ENCODE data around the gene PLCB4. TPM values are rescaled to one million over a fixed set of nuclear protein-coding genes. Genes with fewer than 3 reads are reported as not detected.

Gene PLCB4
- polyA plus RNA-seq, 1 experiment: 8.8 TPM

- ChIA-PET CTCF (no interaction called here), POLR2A (no interaction called here)
- Histone ChIP-seq H3K4me3 (ENCODE audit: low read depth, low read length) (no peak overlapping the region), H3K27me3 (ENCODE audit: control insufficient read depth, insufficient read depth, low read length) (no peaks in the 10 kb centered on the region), H3K36me3 (ENCODE audit: control insufficient read depth, insufficient read depth, low read length) (no peaks in the 10 kb centered on the region)
- TF ChIP-seq, protein P1, sequence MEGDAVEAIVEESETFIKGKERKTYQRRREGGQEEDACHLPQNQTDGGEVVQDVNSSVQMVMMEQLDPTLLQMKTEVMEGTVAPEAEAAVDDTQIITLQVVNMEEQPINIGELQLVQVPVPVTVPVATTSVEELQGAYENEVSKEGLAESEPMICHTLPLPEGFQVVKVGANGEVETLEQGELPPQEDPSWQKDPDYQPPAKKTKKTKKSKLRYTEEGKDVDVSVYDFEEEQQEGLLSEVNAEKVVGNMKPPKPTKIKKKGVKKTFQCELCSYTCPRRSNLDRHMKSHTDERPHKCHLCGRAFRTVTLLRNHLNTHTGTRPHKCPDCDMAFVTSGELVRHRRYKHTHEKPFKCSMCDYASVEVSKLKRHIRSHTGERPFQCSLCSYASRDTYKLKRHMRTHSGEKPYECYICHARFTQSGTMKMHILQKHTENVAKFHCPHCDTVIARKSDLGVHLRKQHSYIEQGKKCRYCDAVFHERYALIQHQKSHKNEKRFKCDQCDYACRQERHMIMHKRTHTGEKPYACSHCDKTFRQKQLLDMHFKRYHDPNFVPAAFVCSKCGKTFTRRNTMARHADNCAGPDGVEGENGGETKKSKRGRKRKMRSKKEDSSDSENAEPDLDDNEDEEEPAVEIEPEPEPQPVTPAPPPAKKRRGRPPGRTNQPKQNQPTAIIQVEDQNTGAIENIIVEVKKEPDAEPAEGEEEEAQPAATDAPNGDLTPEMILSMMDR (IDR thresholded peaks at IDR 0.05; ENCODE audit: insufficient read depth, low read depth, low read length): no peak
- DNase-seq (ENCODE audit: low read depth): no peak
Observed at GRCh38 chr20:9276966-9277468, 208.1 kb downstream of the PLCB4 start.

GRCh38 chr20:9279918-9280401, 211.1 kb downstream of the PLCB4 start:
- no peak for DNase-seq (ENCODE audit: low read depth)
- Histone ChIP-seq H3K4me3 (ENCODE audit: low read depth, low read length) (no peak overlapping the region), H3K27me3 (ENCODE audit: control insufficient read depth, insufficient read depth, low read length) (no peaks in the 10 kb centered on the region), H3K36me3 (ENCODE audit: control insufficient read depth, insufficient read depth, low read length) (no peaks in the 10 kb centered on the region)
- TF ChIP-seq, protein P1 (IDR thresholded peaks at IDR 0.05; ENCODE audit: insufficient read depth, low read depth, low read length): no peak
- POLR2A ChIA-PET: no interaction called here
- CTCF ChIA-PET: no interaction called here

- Histone ChIP-seq H3K4me3 (ENCODE audit: low read depth, low read length) (no peak overlapping the region), H3K27me3 (ENCODE audit: control insufficient read depth, insufficient read depth, low read length) (no peaks in the 10 kb centered on the region), H3K36me3 (ENCODE audit: control insufficient read depth, insufficient read depth, low read length) (no peaks in the 10 kb centered on the region)
- TF ChIP-seq, protein P1 (IDR thresholded peaks at IDR 0.05; ENCODE audit: insufficient read depth, low read depth, low read length): no peak
- ChIA-PET POLR2A (interaction anchor here (0.6 kb wide), 1 partner anchor 136 kb away, joined by 4 read pairs; no protein-coding TSS in a partner anchor), CTCF (no interaction called here)
- DNase-seq (ENCODE audit: low read depth): peak; percentile 50
Observed at GRCh38 chr20:9280666-9281065, 211.8 kb downstream of the PLCB4 start.

DNA sequence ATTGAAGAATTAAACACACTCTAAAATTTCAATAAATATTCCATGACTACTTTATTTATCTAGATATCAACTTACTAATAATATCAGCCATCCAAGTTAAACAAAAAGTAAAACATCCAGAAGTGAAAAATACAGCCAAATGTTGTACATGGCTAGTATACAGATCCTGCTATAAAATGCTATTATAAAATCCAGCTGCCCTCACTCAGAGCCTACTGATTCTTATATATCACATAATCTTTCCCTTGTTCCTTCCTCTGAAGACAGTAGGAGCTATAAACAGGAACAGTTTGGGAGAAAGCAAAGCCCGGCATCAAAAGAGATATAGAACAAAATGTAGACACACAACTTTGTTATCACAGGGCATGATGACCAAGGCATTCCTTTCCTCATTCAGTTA, 212.9 kb downstream of the PLCB4 start:
- no peak for DNase-seq (ENCODE audit: low read depth)
- H3K36me3 ChIP-seq (ENCODE audit: control insufficient read depth, insufficient read depth, low read length): no peaks in the 10 kb centered on the region
- TF ChIP-seq, protein P1 (IDR thresholded peaks at IDR 0.05; ENCODE audit: insufficient read depth, low read depth, low read length): no peak
- no peaks in the 10 kb centered on the region for H3K27me3 ChIP-seq (ENCODE audit: control insufficient read depth, insufficient read depth, low read length)
- ChIA-PET POLR2A (no interaction called here), CTCF (no interaction called here)
- H3K4me3 ChIP-seq (ENCODE audit: low read depth, low read length): no peak overlapping the region

DNA sequence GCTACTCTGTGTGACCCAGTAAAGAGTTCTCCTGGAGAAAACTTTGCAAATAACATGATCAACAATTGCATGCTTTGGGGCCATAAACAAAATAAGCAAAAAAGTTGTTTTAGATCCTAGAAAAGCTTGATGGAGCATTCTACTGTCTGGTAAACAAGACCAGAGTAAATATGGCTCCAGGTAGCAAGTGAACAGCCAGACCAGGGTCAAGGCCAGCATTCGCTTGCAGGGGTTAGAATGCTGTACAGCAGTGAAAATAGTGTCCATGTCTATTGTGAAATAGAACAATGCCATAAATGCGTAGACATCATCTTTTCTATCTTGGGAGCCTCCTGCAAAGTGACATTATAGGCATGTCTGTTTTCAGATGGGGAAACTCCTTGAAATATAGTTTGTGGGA, 216.7 kb downstream of the PLCB4 start:
- H3K27me3 ChIP-seq (ENCODE audit: control insufficient read depth, insufficient read depth, low read length): no peaks in the 10 kb centered on the region
- H3K36me3 ChIP-seq (ENCODE audit: control insufficient read depth, insufficient read depth, low read length): no peaks in the 10 kb centered on the region
- ChIA-PET POLR2A (no interaction called here), CTCF (no interaction called here)
- H3K4me3 ChIP-seq (ENCODE audit: low read depth, low read length): no peak overlapping the region
- TF ChIP-seq, protein P1 (IDR thresholded peaks at IDR 0.05; ENCODE audit: insufficient read depth, low read depth, low read length): no peak
- no peak for DNase-seq (ENCODE audit: low read depth)

Measured in BJ (cell line).